NB4 (cell line): ENCODE measurements around the gene TUBB3.

ENCODE experiments used
- DNase-seq: peaks from one replicate; pipeline ENCODE4 v3.0.0; 2010; ENCODE audit warnings: low read depth
- H3K4me3 ChIP-seq: one replicate; pipeline ENCODE4 v1.5.1; 2011; ENCODE audit warnings: mild to moderate bottlenecking, low read depth, low read length, moderate library complexity
- CTCF ChIP-seq: IDR thresholded peaks from one replicate; pipeline ENCODE4 v1.5.1; 2012; ENCODE audit warnings: low read depth, low read length
- MYC ChIP-seq: IDR thresholded peaks from 2 replicates; pipeline ENCODE4 v1.6.1; 2011; ENCODE audit warnings: low read depth, low read length
- POLR2A ChIP-seq: IDR thresholded peaks from 2 replicates; pipeline ENCODE4 v1.6.1; 2011; ENCODE audit warnings: mild to moderate bottlenecking; ENCODE audit not compliant: insufficient read length; ENCODE audit errors: extremely low read depth
- TF ChIP-seq, protein P1 (sequence below): IDR thresholded peaks from 2 replicates; pipeline ENCODE4 v1.6.1; 2011; ENCODE audit warnings: low read depth, low read length

Gene TUBB3

DNA sequence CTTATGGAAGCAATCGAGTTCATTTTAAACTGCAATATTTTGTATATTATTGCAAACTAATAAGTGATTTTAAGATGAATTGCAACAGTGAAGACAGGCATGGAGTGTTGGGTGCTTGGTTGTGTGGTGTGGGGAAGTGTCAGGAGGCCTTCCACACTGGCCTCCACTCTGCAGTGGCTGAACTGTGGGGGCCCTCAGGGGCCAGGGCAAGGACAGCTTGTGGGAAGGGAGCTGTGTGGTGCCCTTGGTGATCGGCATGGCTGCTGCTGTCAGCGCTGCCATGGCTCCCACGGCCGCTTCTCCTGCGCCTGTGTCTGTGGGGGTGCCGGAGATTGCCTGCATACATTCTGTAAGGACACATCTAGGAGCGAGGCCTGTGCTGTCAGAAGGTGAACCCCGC lies 30.5 kb upstream of the TUBB3 start:
- H3K4me3 ChIP-seq = no peak overlapping the region
- TF ChIP-seq, protein P1, sequence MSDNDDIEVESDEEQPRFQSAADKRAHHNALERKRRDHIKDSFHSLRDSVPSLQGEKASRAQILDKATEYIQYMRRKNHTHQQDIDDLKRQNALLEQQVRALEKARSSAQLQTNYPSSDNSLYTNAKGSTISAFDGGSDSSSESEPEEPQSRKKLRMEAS = no peak
- TF ChIP-seq CTCF = no peak
- TF ChIP-seq MYC = no peak
- no peak for TF ChIP-seq POLR2A
- DNase-seq = no peak

GRCh38 chr16:89893642-89894548 lies 29.2 kb upstream of the TUBB3 start:
- no peak for DNase-seq
- TF ChIP-seq POLR2A (no peak), MYC (no peak)
- TF ChIP-seq, protein P1 = no peak

GRCh38 chr16:89895482-89896250 lies 27.5 kb upstream of the TUBB3 start:
- no peak for TF ChIP-seq POLR2A
- TF ChIP-seq, protein P1 = no peak
- H3K4me3 ChIP-seq = no peak overlapping the region
- DNase-seq = no peak

More at GRCh38 chr16:89893642-89894548, 29.2 kb upstream of the TUBB3 start:
- no peak overlapping the region for H3K4me3 ChIP-seq

- no peak for DNase-seq
- H3K4me3 ChIP-seq = no peak overlapping the region
- TF ChIP-seq, protein P1 = no peak
- TF ChIP-seq MYC (no peak), POLR2A (no peak), CTCF (no peak)
These were observed 25.9 kb upstream of the TUBB3 start for GRCh38 chr16:89897204-89897603.

DNA sequence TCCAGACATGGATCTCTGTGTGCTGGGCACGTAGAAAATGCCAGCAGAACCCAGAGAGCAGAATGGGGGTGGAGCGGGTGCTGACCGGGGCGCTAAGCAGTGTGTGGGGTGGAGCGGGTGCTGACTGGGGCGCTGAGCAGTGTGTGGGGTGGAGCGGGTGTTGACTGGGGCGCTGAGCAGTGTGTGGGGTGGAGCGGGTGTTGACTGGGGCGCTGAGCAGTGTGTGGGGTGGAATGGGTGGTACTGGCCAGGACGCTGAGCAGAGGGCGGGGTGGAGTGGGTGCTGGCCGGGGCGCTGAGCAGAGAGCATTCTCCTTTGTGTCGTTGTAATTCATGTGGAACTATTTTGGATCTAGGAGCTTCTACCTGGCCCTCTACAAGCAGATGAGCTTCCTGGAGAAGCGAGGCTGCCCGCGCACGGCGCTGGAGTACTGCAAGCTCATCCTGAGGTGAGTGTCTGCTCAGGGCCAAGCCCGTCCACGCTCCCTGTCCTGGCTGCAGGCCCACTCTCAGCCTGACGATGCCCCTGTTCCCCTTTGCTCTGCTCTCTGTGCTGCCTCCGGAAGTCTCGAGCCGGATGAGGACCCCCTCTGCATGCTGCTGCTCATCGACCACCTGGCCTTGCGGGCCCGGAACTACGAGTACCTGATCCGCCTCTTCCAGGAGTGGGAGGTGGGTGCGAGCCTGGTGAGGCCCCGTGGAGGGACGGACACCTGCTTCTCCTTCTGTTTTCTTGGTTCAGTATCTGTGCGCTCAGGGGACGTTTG lies 24.8 kb upstream of the TUBB3 start:
- H3K4me3 ChIP-seq = no peak overlapping the region
- no peak for DNase-seq
- TF ChIP-seq POLR2A (no peak), CTCF (no peak), MYC (no peak)
- TF ChIP-seq, protein P1 = no peak

GRCh38 chr16:89899879-89900481 lies 23.2 kb upstream of the TUBB3 start:
- no peak for DNase-seq
- TF ChIP-seq MYC (no peak), POLR2A (no peak), CTCF (no peak)
- H3K4me3 ChIP-seq = no peak overlapping the region
